NCI-H1092 (cell line): Measurements from ENCODE around the gene STX1A.

Experiments
- DNase-seq: peaks from one replicate; lab custom pipeline; 2025; lab: John Stamatoyannopoulos, UW

Gene STX1A

GRCh38 chr7:73649576-73649975 lies 69.9 kb downstream of the STX1A start:
- no peak for DNase-seq
